Neural cell (in vitro differentiated cells): ENCODE data around the gene CNTN4.

Source experiments
- CTCF ChIP-seq: fragments of 450-650 bp; IDR thresholded peaks from 2 replicates; pipeline ENCODE4 v1.5.1; 2014; ENCODE audit warnings: antibody characterized with exemption, mild to moderate bottlenecking, moderate library complexity; ENCODE audit not compliant: poor library complexity, severe bottlenecking
- EP300 ChIP-seq: fragments of 450-650 bp; conservative IDR thresholded peaks from 2 replicates; pipeline ENCODE4 v1.6.1; 2014; ENCODE audit warnings: antibody characterized with exemption, mild to moderate bottlenecking, moderate library complexity; ENCODE audit not compliant: poor library complexity, severe bottlenecking
- EZH2 ChIP-seq: fragments of 200-600, 300-800 bp; shearing (Covaris generic), sonication (generic); IDR thresholded peaks from 2 replicates; pipeline ENCODE4 v1.6.1; 2014; ENCODE audit warnings: antibody characterized with exemption, low read length, borderline replicate concordance, mild to moderate bottlenecking; ENCODE audit not compliant: insufficient read depth, poor library complexity, severe bottlenecking
- MXI1 ChIP-seq: fragments of 450-650 bp; conservative IDR thresholded peaks from 2 replicates; pipeline ENCODE4 v1.6.1; 2014; ENCODE audit warnings: antibody characterized with exemption, mild to moderate bottlenecking; ENCODE audit not compliant: poor library complexity, severe bottlenecking
- POLR2AphosphoS5 ChIP-seq: IDR thresholded peaks from 2 replicates; pipeline ENCODE4 v1.6.1; 2012
- RAD21 ChIP-seq: fragments of 450-650 bp; conservative IDR thresholded peaks from 2 replicates; pipeline ENCODE4 v1.6.1; 2014; ENCODE audit warnings: antibody characterized with exemption, mild to moderate bottlenecking, moderate library complexity
- REST ChIP-seq: IDR thresholded peaks from 2 replicates; pipeline ENCODE4 v1.6.1; 2012; ENCODE audit warnings: borderline replicate concordance
- SMC3 ChIP-seq: fragments of 450-650 bp; conservative IDR thresholded peaks from 2 replicates; pipeline ENCODE4 v1.6.1; 2014; ENCODE audit warnings: antibody characterized with exemption, mild to moderate bottlenecking, moderate library complexity; ENCODE audit not compliant: poor library complexity
- TAF1 ChIP-seq: IDR thresholded peaks from 2 replicates; pipeline ENCODE4 v1.6.1; 2012; ENCODE audit warnings: low read depth

DNA sequence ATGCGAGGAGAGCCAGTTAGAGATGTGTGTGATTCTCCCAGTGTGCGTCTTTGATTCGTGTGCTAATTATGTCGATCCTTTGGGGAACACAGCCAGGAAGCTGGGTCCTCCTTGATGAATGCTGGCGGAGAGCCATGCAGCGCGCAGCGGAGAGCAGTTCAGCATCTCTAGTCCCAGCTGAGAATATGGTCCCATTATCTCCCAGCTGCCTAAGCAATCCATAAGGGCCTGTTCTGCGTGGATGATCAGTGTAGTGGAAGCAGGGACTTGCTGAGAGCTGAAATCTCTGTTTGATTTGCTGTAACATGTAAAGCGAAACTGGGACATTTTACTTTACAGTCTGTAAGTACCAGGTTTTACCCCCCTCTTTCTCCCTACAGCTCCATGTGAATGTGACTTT, 412.7 kb downstream of the CNTN4 start:
- TF ChIP-seq EZH2: no peak
- no peak for TF ChIP-seq CTCF
- TF ChIP-seq POLR2AphosphoS5: peak; percentile 24
- peak; percentile 30 for TF ChIP-seq SMC3
- TF ChIP-seq EP300: no peak
- no peak for TF ChIP-seq REST
- no peak for TF ChIP-seq TAF1
- TF ChIP-seq RAD21: peak; percentile 14
- no peak for TF ChIP-seq MXI1
